GM12892 (cell line): ENCODE data around the gene CBFA2T2.

Experiments
- POLR2A ChIP-seq: IDR thresholded peaks from 2 replicates; pipeline ENCODE4 v1.6.1; 2011; ENCODE audit warnings: low read depth, low read length, control low read depth
- POLR2AphosphoS5 ChIP-seq: IDR thresholded peaks from 2 replicates; pipeline ENCODE4 v1.6.1; 2011; ENCODE audit warnings: low read depth, low read length, control low read depth
- TAF1 ChIP-seq: IDR thresholded peaks from 2 replicates; pipeline ENCODE4 v1.6.1; 2011; ENCODE audit warnings: low read depth, mild to moderate bottlenecking, control low read depth, low read length, borderline replicate concordance

DNA sequence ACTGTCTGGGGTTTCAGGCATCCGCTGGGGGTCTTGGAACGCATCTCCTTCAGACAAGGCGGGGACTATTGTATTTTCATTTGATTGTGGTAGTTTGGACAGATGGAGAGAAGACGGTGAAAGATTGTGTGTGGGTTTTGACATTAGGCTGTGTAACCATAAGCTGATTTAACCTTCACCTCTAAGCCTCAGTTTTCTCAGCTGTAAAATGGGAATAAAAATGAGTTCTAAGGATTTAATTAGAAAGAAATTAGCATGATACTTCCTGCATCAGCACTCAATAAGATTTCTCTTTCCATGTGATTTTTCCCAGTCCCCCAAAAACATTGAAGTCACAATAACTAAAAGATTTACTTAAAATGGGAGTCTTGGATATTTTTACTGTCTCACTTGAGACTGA is 78.1 kb downstream of the CBFA2T2 start:
- no peak for TF ChIP-seq TAF1
- no peak for TF ChIP-seq POLR2A
- no peak for TF ChIP-seq POLR2AphosphoS5
